HG02884 (cell line): Measurements from ENCODE around the gene BCL2A1.
"Not testable (repeated sequence)": the region's sequence is repeated elsewhere in the genome, so short reads cannot be mapped to it uniquely, and the experiment has no call there.

Experiments used
- ATAC-seq: cut with Tn5 transposase; IDR thresholded peaks from one replicate; pipeline ENCODE4 v1.9.1; 2021; ENCODE audit warnings: mild to moderate bottlenecking, moderate library complexity; ENCODE audit not compliant: unreplicated experiment

The BCL2A1 gene

DNA sequence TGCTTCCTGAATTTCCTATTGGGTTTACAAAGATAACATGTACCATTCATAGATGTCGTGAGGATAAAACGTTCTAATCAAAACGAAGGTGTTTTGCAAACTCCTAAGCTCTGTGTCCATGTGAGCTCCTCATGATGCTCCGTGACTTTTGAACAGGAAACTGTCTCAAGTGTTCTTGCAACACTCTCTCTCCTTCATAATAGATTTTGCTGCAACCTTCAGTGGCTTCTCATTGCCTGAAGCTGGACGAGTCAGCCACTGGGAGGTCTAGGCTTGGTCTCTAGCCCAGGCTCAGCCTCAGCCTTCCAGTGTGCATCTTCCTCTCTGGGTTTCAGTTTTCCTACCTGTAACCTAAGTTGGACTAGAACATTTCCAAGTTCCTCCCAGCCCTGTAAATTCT, 18.7 kb upstream of the BCL2A1 start:
- no peak for ATAC-seq

DNA sequence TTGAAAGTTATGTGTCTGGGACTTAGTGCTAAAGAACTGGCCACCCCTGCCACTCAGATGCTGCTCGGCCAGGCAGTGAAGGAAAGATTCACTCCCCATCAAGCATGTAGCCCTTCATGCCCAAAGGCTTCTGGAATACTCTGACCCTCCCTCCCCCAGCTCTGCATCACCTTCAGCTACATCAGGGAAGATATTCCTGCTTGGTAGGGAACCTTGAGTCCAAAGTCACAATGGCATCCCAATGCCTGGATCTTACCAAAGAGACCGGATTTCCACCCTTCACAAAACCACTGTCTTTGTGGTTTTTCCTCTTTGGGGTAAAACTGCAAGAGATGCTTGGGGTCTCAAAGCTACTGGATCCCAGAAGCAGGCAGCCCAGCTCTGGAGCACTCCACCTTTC, 18.2 kb upstream of the BCL2A1 start:
- ATAC-seq, result no peak

DNA sequence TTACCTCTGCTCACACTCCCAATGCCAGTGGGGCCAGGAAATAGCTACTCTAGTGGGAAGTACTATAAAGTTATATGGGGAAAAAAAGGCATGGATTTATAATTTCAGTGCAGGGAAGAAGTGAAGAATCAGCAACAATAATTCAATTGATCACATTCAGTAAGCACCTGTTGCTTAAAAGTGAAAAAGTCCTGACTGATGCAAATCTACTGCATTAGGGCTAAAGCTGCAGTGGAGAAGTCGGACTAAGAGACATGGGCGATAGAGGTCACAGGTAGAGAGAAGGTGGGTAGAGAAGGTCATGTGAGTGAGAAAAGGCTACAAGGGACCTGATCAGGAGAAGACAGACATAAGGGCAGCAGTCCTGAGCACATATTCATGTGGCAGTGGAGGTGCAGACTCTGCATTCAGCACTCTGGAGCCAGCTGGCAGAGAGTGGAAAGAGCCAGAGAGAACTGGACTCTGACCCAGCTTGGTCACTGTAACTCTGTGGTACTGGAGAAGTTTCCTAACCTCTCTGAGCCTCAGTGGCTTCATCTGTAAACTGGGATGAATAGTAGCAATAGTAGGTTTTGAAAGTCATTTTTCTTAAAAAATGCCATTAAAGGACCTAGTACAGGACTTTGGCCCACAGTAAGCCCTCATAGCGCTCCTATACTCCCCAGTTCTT, 17.6 kb upstream of the BCL2A1 start:
- no peak for ATAC-seq

DNA sequence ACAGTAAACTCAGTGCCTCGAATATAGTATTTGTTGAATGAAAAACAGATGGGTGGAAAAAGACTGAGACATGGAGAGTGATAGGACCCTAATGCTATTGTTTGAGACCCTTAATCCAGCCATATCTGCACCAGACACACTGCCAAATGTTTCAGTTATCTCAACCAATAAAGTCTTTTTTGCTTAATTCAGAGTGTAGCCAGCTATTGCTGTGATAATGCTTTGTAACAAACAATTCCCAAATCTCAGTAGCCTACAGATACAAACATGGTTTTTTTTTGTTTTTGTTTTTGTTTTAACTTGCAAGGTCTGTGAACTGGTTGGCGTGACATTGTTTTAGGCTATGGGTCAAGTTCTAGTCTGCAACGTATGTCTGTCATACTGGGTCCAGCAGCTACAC, 17.0 kb upstream of the BCL2A1 start:
- no peak for ATAC-seq

DNA sequence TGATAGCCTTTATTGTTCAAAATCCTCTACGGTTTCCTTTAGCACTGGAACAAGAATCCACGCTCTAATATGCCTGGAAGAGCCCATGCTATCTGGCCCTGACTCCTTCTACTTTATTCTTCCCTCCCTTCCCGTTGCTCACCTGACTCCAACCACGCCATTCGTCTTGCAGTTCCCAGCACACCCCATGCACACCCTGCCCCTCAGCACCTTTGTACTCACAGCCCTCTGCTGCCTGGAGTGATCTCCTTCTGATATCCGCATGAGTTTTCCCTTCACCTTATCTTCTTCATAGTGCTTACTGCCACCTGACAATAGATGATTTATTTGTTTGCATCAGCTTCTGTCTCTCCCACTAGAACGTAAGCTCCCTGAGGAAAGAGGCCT, 16.6 kb upstream of the BCL2A1 start:
- ATAC-seq, result no peak

DNA sequence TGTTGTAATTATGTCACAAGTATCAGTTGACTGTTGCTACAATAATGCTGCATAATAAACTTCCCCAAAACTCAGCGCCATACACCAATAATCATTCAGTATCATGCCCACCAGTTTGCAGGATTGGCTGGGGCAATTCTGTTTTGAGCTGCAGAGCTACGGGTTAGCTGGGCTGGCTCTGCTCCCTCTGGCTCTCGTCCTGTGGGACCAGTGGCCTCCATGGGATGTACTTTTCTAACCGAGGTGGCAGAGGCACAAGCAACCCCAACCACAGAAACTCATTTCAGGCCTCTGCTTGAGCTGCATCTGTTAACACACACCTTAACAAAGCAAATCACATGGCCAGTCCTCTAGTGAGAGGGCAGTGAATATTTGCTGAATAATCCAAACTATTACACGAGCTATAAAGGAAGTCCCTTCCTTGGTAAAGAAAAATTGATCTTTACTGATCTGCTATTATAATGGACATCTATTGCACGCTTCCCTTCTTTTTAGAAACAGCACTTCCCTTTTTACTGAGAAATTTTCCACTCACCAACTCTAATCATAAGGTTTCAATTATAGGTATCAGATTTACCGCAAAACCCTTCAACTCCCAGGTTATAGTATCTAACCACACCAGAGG, 10.9 kb upstream of the BCL2A1 start:
- ATAC-seq, result no peak

DNA sequence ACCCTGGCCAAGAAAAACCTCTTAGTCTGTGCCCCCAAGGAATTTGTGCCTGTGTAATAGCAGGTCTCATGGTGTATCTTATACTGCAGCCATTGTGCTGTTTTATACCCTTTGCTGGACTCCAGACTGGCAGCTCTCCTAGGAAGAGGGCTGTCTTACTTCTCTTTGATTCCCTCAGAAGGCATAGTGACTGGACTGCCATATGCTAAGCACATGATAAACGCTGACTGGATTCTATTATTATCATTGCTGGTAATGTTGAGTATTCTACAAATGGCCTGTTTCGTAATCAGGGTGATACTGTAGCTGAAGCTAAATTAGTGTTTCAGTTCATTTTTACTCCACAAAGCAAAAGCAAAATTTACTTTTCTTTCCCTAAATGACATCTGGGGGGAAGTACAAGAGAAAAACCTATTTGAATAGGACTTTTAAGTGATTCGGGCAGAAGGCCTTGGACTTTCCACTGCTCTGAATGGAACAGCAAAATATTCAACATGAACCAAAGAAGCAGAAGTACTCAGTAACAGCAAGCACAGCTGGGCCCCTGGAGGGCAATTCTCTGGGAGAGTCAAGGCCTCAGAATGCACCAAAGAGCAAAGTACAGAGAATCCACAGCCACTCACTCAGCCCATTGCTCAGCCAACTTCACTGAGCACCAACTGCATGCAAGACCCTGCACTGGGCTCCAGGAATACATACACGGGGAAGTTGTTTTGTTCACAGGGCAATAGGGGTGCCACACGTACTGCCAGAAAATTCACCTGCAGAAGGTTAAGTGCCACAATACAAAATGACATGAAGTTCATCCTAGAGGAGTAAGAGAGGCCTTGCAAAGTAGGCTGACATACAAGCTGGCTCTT, 7.9 kb upstream of the BCL2A1 start:
- peak; percentile 71 for ATAC-seq

DNA sequence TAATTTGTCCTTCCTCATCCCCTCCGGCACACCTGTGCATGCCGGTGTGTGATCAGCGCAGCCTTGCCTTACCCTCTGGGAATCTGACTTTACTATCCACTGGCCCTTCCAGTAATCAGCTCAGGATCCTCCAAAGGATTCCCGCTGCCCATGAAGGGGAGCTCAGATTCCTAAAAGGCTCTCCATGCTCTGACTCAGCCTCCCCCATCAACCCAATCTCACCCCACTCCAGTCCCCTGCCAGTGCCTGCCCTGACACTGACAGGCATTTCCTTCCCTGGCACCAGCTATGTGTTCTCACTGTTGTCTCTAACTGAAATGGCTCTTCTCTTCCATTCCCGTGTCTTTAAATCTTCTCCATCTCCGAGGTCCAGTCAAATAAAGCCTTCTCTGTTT, 7.3 kb upstream of the BCL2A1 start:
- ATAC-seq, result no peak

DNA sequence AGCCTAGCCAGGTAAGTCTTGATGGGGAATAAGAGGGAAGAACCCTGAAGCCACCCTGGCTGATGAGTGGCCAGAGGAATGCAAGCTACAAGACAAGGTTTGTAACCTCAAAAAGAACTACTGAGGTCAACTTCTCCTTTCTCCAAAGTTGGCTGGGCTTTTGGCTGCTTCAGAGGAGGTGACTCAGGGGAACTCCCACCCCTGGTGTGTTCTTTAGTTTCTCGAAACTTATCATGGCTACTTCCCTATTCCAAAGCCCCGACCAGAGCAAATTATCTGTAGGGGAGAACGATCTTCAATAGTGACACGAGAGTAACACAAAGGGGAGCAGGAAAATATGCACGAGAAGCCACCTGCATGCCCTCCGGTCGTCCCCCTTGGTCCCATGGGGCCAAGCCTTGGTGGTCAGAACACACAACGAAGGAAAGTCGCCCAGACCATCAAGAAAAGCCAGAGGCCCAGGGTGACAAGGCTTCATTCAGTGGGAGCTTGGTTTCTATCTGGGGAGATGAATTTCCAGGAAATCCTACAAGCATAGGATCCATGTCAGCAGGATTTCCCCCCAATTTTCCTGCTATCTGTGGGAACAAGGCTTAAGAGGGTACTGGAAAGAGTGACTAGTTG, 6.5 kb upstream of the BCL2A1 start:
- peak; percentile 35 for ATAC-seq

DNA sequence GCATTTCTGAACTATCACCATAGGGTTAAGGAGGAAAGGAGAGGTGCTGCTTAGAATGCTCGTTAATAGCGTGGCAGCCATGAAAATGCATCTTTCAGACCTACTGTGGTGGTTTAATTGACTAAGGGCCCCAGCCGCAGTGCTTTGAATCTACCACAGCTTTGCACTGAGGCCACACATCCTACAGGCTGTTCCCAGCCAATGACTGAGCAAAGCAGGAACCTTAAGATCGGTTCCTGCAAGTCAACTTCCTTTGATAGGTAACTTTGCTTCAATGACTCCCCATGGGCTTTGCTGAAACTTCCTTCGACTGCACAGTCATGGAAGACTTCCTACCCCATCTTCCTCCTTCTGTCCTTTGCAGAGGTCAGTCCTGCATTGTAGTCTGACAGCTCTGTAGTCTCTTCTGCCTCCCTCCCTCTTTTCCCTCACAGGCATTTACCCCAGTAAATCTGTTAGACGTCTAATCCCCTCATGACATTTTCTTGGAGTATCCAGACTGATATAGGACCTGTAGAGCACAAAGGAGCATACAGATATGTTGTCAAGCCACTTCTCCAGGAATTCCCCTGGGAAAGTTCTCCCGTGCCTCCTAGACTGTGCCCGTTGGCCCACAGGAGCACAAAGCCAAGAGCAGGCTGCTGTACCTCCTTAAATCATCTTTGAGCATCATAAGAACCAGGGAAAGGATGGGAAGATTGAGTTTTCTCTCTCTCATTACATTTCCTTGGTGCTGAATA, 2.6 kb upstream of the BCL2A1 start:
- no peak for ATAC-seq

DNA sequence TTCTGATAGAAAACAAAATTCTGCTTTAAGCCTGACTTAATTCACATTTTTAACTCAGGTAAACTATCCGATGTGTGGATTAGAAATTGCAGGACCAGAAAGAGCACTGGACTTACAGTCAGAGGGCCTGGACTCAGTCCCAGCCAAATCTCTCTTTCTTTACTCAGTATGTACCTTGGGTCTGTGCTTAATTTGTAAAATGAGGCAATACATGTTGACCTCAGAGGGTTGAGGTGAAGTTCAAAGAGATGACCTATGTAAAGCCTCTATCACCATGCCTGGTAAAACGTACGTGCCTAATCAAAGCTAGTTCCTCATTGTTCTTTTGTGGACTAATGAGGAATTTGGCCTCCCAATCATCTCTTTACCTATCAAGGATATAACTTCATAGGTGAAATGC, 1.9 kb upstream of the BCL2A1 start:
- ATAC-seq, result no peak

DNA sequence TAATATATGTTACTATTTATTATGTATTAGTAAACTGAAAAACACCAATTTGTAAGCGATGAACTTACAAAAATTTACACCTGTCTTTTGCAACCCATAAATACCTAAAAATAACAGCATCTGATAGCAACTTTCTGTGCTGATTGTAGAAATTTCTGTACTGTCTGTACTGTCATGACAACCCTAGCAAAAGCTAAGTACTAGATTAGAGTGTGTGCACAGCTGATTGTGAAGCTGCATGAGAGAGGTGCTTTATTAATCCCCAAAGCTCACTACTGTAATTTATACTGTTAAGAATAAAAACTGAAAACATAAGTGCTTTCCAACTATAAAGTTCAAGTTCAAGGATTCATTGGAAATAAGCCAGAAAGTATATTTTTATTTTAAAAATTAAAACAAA, 815 bp downstream of the BCL2A1 start:
- no peak for ATAC-seq

DNA sequence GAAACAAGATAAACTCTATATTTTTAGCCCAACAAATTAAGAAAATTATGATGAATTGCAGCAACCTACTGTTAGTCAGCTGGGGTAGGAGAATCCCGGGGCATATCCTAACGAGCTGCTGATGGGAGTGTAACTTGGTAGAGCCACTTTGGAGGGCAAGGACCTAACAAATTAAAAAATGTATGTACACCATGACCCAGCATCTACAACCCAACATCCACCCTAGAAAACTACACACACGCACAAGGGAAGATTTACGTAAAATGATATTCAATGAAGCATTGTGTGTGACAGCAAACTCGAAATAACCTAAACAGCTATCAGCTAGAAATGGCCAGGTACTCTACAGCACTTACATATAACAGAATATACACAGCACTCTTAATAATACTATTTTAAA, 1.9 kb downstream of the BCL2A1 start:
- no peak for ATAC-seq

DNA sequence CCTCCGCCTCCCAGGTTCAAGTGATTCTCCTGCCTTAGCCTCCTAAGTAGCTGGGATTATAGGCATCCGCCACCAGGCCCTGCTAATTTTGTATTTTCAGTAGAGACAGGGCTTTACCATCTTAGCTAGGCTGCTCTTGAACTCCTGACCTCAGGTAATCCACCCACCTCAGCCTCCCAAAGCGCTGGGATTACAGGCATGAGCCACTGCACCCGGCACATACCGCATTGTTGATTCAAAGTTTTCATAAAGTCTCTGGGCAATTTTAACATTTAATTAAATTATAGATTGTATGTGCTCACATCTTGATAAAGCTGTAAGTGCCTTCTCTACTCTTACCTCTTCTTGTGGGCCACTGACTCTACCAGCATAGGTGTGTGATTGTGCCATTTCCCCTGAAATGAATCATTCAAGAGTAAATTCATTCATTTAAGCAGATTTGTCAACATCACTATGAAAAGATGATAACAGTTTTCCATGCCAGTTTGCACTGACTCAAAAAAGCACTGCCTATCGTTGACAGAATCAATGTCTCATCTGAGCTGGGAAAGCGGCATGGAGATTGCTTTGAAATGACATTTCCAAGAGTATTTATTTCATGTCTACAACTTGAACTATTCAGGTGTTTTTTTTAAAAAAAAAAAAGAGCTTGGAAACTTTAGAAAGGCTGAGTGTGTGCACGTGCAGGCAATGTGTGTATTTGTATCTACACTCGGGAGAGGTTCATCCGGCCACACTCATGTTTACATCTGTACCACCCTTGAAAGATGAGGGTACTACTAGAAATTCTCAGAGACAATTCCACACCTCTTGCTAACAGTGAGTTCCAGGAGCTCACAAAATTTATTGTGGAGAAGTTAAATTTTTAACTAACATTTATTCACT, 3.5 kb downstream of the BCL2A1 start:
- no peak for ATAC-seq

DNA sequence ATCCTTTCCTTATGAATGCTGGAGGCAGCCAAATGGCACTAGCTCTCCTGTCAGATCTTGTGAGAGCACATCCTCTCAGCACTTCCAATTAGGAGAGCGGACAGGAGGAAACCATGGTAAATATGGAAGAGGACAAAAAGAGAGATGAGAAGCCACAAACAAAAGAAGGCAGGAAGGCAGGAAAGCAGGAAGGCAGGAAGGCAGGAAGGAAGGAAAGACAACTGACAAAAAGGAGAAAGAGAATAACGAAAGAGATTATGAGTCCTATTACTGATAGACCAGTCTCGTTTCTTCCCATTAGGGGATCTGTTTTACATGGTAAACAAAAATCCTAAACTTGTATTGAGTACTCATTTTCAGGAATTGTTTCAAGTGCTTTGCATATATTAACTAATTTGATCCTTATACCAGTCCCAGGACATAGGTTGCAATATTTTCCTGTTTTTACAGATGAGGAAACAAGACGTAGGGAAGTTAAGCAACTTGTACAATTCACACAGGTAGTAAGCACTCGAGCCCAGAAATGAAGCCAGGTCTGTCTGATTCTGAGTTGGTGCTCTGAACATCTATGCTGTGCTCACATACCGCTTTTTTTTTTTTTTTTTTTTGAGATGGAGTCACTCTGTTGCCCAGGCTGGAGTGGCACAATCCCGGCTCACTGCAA, 4.2 kb downstream of the BCL2A1 start:
- ATAC-seq, result no peak

DNA sequence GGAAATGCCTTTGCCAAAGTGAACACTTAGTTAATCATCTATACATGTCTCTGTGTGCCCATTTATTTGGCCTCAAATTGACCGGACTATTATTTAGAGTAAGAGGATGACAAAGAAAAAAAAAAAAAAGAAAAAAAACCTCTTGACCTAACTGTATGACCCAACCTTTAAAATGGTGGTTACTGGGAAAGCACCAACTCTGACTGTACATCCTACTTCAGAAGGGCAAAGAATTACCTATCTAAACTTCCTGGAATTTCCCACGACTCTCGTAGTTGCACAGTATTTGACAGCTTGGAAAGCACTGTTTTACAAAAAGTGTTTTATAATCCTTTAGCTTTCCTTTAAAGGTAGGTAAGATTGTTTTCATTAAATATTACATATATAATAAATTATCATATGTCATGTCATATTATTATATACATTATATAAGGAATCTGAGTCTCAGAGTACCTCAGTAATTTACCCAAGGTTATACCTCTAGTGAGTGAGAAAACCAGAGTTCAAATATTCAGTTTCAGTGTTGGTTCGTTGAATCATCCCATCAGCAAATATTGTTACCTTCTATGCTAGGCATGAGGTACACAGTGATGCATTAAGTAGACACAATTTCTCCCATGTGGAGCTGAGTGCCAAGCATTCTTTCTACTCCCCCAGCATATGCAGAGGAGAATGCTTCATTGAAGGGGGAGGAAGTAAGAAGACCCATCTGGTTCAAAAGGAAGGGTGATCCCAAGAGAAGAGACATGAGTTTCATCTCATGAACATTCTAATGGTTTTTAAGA, 5.0 kb downstream of the BCL2A1 start:
- ATAC-seq, result no peak

DNA sequence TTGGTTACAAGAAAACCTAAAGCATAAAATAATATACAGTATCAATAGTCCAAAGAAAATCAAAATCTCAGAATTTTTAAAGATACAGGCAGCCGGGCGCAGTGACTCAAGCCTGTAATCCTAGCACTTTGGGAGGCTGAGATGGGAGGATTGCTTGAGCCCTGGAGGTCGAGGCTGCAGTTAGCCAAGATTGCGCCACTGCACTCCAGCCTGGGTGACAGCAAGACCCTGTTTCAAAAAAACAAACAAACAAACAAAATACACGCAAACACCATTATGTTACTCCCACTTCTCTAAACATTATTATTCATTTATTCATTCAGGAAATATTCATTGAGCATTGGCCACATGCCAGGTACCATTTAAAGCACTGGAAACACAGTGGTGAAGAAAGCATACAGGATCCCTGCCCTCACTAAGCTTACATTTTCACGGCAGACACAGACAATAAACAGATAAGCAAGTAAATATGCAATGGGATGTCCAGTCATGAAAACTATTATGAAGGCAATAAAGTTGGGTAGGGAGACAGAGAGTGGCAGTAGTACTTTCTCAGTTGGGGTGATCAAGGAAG, 6.7 kb downstream of the BCL2A1 start:
- no peak for ATAC-seq

DNA sequence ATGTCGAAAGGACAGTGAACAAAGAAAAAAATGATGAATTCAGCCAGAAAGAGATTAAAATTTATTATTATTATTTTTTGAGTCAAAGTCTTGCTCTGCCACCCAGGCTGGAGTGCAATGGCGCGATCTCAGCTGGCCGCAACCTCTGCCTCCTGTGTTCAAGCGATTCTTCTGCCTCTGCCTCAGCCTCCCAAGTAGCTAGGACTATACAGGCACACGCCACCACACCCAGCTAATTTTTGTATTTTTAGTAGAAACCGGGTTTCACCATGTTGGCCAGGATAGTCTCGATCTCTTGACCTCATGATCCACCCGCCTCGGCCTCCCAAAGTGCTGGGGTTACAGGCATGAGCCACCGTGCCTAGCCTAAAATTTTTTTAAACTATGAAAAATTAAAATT, 8.1 kb downstream of the BCL2A1 start:
- not testable (repeated sequence) for ATAC-seq
